NK-92 (cell line): Measurements from ENCODE around the gene ATP5F1B.
"Not testable (repeated sequence)": the region's sequence is repeated elsewhere in the genome, so short reads cannot be mapped to it uniquely, and the experiment has no call there.

Experiments used
- DNase-seq: peaks from one replicate; lab custom pipeline; 2025; ENCODE audit not compliant: unreplicated experiment; lab: John Stamatoyannopoulos, UW

Gene ATP5F1B

DNA sequence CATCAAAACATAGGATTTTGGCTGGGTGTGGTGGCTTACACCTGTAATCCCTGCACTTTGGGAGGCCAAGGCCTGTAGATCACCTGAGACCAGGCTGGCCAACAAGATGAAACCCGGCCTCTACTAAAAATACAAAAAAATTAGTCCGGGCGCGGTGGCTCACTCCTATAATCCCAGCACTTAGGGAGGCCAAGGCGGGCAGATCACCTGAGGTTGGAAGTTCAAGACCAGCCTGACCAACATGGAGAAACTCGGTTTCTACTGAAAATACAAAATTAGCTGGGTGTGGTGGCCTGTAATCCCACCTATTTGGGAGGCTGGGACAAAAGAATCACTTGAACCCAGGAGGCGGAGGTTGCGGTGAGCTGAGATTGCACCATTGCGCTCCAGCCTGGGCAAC lies 2.2 kb upstream of the ATP5F1B start:
- not testable (repeated sequence) for DNase-seq

GRCh38 chr12:56645201-56645716 lies 525 bp downstream of the ATP5F1B start:
- DNase-seq = no peak

DNA sequence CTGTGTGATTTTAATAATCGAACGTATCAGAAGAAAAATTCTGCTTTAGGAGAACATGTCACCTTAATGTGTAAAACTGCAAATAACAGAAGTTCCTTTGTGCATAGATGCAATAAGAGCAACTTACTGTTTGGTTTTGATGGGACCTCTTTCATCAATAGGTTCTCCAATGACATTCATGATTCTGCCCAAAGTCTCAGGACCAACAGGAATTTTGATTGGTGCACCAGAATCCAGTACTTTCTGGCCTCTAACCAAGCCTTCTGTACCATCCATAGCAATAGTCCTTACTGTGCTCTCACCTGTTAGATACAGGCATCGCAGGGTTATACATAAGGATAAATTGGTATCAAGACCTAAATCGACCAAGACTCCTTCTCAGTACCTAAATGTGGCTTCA lies 1.1 kb downstream of the ATP5F1B start:
- DNase-seq = no peak

GRCh38 chr12:56641219-56641618 lies 4.6 kb downstream of the ATP5F1B start:
- DNase-seq = no peak

DNA sequence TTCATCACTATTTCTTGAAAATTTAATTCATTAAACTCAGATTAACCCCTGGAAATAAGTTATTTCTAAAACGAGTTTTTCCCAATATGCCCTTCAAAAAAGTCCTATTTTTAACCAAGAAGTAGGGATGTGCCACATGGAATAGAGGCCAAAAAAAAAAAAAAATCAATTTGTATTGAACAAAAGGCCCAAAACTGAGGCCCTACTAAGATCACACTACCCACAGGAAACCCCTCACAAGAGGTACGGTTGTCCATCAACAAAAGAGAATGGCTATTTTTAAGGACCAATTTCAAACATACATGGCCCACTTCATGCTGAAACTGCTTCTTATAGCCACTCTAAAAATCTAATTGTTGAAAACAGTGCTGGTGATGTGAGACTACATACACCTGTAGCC lies 8.2 kb downstream of the ATP5F1B start:
- no peak for DNase-seq

GRCh38 chr12:56636675-56637540 lies 8.9 kb downstream of the ATP5F1B start:
- peak; percentile 84 for DNase-seq

DNA sequence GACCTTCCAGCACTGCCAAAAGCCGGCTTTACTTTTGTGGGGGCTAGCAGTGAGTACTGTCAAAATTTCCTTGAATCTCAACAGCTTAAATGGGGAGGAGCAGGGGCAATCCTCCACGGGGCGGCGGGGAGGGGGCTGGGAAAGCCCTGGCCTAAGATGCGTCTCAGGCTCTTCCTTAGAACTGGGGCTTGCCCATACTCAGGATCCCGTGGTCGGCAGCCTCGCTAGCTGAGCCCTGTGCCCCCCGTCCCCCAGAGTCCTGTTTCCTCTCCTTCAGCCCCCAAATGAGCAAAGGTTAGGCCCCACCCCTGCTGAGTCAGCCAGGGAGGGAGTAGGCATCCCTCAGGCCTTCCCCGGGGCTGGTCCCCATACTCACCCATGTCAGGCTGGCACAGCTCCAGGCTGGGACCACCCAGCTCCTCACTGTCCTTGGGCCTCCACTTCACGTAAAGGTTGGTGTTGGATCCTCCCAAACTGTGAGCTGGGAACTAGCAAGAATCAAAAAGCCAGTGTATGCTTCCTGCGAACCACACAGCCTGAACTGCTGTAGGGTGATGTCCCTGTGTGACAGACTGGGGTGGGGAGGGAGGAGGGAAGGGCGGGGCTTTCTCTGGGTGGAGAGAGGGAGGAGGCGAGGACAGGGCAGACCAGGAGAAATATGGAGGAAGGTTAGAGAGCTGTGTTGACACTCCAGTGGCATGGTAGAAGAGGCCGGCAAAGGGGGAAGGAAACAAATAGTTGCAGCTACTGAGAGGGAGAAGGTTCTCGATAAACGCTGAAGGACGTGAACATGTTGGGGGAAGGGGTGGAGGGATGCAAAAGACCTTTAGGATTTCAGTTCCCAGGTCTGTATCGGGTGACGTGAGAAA lies 9.7 kb downstream of the ATP5F1B start:
- DNase-seq = no peak

- DNase-seq = no peak
These were observed 10.7 kb downstream of the ATP5F1B start for GRCh38 chr12:56634837-56635791.

DNA sequence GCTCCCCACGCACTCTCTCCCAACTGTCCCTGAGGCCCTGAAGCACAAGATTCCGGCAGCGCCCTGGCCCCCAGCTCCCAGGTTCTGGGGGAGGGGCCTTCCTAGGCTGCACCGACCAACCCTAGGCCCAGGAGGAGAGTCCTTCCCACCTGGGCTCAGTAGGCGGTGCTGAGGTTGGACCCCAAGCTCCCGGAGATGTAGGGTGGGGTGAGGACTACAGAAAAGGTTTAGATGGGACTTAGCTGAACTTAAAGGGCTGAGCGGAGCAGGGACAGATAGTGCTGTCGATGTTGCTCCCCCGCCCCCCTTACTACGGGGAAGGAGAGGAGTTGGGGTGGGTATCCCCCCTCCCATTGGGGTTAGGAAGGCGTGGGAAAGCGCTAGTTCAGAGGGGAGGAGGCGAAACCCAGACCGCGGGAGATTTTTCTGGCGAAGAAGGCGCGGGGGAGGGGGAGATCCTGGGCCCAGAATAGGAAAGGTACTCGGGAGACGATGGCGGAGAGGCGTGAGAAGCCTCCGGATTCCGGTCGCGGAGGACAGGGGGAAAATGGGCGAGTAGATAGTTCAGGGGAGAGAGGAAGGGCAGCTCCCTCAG lies 11.4 kb downstream of the ATP5F1B start:
- DNase-seq = no peak

- no peak for DNase-seq
These were observed 12.1 kb downstream of the ATP5F1B start for GRCh38 chr12:56633468-56634241.

DNA sequence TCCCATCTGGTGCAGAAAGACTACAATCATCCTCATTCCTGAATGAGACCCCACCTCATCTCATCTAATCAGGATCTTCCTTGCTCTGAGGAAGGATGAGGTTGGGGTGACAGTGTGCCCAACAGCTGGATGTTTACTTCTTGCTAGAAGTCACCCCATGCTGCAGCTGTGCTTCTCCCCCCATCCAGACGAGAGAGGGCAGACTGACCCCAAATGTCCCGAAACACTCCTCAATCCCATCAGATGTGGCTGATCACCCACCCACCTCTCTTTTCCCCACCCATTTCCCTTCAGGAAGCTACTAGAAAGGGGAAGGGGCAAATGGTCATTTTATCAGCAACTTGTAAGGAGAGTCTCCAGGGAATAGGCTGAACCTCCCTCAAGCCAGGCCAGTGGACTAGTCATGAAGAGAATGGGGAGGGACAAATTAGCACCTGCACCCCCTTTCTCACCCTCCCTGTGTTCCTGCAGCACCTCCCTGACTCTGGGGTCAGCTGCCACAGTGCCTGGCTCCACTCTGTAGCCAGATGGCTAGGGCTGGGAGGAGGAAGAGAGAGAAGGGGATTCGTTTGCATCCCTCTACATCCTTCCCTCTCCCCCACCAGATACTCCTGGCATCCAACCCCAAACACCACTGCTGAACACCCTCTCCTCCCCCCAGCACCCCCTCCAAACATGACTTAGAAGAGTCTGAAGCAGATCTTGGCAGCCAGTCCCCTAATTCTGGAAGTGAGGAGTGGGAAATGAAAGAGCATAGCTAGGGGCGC lies 12.9 kb downstream of the ATP5F1B start:
- DNase-seq = no peak

DNA sequence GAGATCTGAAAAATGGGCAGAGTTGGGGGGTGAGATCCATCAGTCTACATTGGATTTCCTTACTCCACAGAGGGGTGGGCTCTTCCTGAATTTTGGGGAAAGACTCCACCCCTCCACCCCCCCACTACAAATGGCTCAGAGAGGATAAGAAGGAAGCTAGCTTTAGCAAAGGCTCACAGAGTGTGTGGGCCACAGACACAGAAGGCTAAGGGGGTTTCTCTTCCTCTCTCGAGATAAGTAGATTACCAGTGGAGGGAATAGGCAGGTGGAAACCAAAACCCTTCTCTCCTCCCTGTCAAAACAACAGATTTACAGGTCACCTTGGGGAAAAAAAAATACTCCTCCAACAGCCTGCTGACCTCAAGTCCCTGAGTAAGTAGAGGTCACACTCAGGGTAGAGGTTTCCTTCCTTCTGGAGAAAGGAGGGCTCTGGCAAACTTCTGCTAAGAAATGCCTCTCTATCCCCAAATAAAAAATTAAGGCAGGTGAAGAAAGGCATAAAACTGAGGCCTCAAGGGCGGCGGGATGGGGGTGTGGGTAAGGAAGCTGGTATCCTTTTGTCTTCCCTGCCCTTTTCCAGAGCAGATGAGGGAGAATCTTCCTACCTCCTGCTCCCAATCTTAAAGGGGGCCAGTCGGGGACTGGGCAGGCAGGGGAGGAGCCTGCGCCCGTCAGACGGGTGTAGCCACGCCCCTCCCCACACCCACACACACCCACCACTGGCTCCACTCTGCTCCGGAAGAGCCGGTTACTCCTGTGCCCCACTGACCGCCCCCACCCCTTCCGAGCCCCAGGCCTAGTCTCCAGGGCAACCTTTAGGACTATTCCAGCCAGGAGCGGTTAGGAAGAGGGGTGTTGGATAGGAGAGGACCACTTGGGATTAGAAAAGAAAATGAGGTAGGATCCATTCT lies 13.7 kb downstream of the ATP5F1B start:
- no peak for DNase-seq

- no peak for DNase-seq
These were observed 15.6 kb downstream of the ATP5F1B start, which contains the start of gene BAZ2A for GRCh38 chr12:56630180-56630632. BAZ2A (minus strand) TSS chr12:56630326; CDS start chr12:56617530, 12,796 bp downstream.

- DNase-seq = no peak
These were observed 16.2 kb downstream of the ATP5F1B start for GRCh38 chr12:56629459-56630179.

GRCh38 chr12:56628671-56629458 lies 16.9 kb downstream of the ATP5F1B start:
- DNase-seq = no peak

DNA sequence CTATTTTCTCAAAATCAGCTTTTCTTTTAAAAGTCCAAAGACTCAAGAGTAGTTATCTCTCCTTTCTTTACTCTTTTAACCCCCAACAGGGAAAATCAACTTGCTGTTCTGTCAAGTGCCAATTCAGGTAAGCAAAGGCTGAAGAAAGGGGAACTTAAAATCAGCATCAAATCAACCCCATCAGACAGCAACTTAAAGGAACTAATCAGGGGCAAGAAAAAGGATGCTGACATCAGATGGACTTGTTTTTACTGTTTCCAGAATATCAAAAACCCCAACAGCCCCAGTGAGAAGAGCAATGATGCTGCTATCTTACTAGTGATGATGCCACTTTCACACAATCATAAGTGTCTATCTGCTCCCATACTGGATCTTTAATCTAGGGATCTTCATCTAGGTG lies 19.1 kb downstream of the ATP5F1B start:
- DNase-seq = no peak
